Caco-2 (cell line): ENCODE measurements around the gene MBD6. TPM values are rescaled to one million over a fixed set of nuclear protein-coding genes. Genes with fewer than 3 reads are reported as not detected.
A peak's percentile ranks its signal among the peaks of the same experiment; 100 is the strongest.

Experiments
- BruUV-seq: library from RNA; stranded (reverse); fragments of 400-500 nt; replicated peaks from 2 replicates; lab custom pipeline; 2021; lab: Mats Ljungman, UMichigan
- CTCF ChIA-PET: fragments of 300-600 bp; sonication (Branson Sonifier 250); formaldehyde crosslinking; loops from one replicate; lab custom pipeline; 2022; ENCODE audit warnings: antibody characterized with exemption; lab: Charles Lee
- POLR2A ChIA-PET: fragments of 300-600 bp; sonication (Branson Sonifier 250); formaldehyde crosslinking; loops from one replicate; lab custom pipeline; 2022; ENCODE audit warnings: antibody characterized with exemption; lab: Charles Lee
- DNase-seq, 2 experiments: peaks; one replicate each; pipeline versions ENCODE4 v3.0.0 to v3.0.0-alpha.2; 2020 to 2022
- H3K27me3 ChIP-seq: replicated peaks from 2 replicates; pipeline ENCODE4 v1.6.0; 2011; ENCODE audit warnings: low read length; ENCODE audit not compliant: control insufficient read depth, insufficient read depth
- H3K36me3 ChIP-seq: 2 replicates; pipeline ENCODE4 v1.5.1; 2011; ENCODE audit warnings: low read length; ENCODE audit not compliant: control insufficient read depth, insufficient read depth
- H3K4me1 ChIP-seq: fragments of 250-450 bp; sonication (Bioruptor Pico); 2 replicates; pipeline ENCODE4 v1.5.1; 2020; ENCODE audit warnings: mild to moderate bottlenecking
- H3K4me3 ChIP-seq: 2 replicates; pipeline ENCODE4 v1.5.1; 2011; ENCODE audit warnings: low read depth, mild to moderate bottlenecking, control low read depth, low read length
- H3K9me3 ChIP-seq: fragments of 250-450 bp; sonication (Bioruptor Pico); 2 replicates; pipeline ENCODE4 v1.5.1; 2020; ENCODE audit warnings: mild to moderate bottlenecking, moderate library complexity
- H3K27ac Mint-ChIP-seq: one replicate; pipeline ENCODE4 v1.8.0; 2022; ENCODE audit warnings: mixed read lengths; ENCODE audit not compliant: unreplicated experiment
- H3K27me3 Mint-ChIP-seq: one replicate; pipeline ENCODE4 v1.8.0; 2022; ENCODE audit warnings: mixed read lengths; ENCODE audit not compliant: insufficient read depth, unreplicated experiment
- H3K36me3 Mint-ChIP-seq: one replicate; pipeline ENCODE4 v1.8.0; 2022; ENCODE audit warnings: mild to moderate bottlenecking, mixed read lengths; ENCODE audit not compliant: insufficient read depth, unreplicated experiment
- H3K4me1 Mint-ChIP-seq: one replicate; pipeline ENCODE4 v1.8.0; 2022; ENCODE audit warnings: low read depth, mixed read lengths; ENCODE audit not compliant: unreplicated experiment
- H3K4me3 Mint-ChIP-seq: one replicate; pipeline ENCODE4 v1.8.0; 2022; ENCODE audit warnings: mild to moderate bottlenecking, moderate library complexity, mixed read lengths; ENCODE audit not compliant: unreplicated experiment
- H3K9me3 Mint-ChIP-seq: one replicate; pipeline ENCODE4 v1.8.0; 2022; ENCODE audit warnings: mixed read lengths; ENCODE audit not compliant: unreplicated experiment
- intact Hi-C: fragments of 100-400 bp; cut with micrococcal nuclease; formaldehyde crosslinking; loops from one replicate; pipeline ENCODE4 v1.10.0; 2022; ENCODE audit not compliant: unreplicated experiment
- total RNA-seq: library from RNA; stranded (reverse); gene quantifications from 2 replicates; pipeline ENCODE4 v1.2.3, GENCODE V29; 2022
- TF ChIP-seq, protein P1 (sequence below), 2 experiments: fragments of 200-600 bp in 1 of 2; IDR thresholded peaks; 1 replicate in 1 of 2; 2 replicates in 1 of 2; pipeline versions ENCODE4 v1.5.1 to v1.8.0; 2011 to 2022; ENCODE audit warnings: antibody characterized with exemption in 1 of 2, control low read depth in 1 of 2, inconsistent platforms in 1 of 2, low read depth in 1 of 2, low read length in 1 of 2, mild to moderate bottlenecking in 1 of 2, moderate library complexity in 1 of 2; ENCODE audit not compliant: insufficient read depth in 1 of 2, severe bottlenecking in 1 of 2, unreplicated experiment in 1 of 2

Gene MBD6
- total RNA-seq, 1 experiment from 2014 or later, result 82.2 TPM

DNA sequence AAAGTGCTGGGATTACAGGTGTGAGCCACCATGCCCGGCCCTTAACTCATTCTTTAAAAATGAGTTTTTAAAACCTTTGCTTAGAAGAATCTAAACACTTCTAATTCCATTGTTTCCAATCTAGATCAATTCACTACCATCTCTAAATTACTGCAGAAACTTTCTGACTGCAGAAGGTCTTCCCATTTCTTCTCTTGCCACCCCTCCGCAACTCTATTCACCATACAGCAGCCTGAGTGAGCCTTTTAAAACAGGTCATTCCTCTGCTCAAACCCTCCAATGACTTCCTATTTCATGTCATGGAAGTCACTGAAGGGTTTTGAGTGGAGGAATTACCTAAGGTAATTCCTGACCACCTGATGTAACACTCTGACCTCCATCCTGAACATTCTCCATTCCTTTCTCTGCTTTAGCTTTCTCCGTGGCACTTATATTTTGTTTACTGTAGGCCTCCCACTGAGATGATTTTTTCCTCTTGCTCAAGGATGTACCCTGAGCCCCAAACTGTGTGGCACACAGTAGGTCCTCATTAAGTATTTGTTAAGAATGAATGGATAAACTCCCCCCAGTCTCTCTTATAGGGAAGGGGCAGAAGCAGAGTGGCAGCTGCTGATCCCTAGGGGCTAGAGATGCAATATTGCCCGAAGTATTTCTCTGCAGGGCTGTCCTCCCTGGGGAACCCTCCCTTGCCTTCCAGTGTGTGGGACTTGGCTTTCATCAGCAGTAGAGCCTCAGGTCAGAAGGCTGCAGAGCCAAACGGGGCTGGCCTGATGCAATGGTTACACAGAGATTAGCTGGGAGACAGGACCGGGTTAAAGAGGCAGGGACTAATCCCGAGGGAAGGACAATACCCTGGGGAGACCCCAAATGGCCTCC is 3.5 kb upstream of the MBD6 start:
- CTCF ChIA-PET, result no interaction called here
- DNase-seq, result peak; percentile 74 to 75
- no peaks in the 10 kb centered on the region for H3K9me3 ChIP-seq
- TF ChIP-seq, protein P1, sequence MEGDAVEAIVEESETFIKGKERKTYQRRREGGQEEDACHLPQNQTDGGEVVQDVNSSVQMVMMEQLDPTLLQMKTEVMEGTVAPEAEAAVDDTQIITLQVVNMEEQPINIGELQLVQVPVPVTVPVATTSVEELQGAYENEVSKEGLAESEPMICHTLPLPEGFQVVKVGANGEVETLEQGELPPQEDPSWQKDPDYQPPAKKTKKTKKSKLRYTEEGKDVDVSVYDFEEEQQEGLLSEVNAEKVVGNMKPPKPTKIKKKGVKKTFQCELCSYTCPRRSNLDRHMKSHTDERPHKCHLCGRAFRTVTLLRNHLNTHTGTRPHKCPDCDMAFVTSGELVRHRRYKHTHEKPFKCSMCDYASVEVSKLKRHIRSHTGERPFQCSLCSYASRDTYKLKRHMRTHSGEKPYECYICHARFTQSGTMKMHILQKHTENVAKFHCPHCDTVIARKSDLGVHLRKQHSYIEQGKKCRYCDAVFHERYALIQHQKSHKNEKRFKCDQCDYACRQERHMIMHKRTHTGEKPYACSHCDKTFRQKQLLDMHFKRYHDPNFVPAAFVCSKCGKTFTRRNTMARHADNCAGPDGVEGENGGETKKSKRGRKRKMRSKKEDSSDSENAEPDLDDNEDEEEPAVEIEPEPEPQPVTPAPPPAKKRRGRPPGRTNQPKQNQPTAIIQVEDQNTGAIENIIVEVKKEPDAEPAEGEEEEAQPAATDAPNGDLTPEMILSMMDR (IDR thresholded peaks at IDR 0.05; ENCODE audit: insufficient read depth in 1 of 2, low read depth in 1 of 2, low read length in 1 of 2, severe bottlenecking in 1 of 2, unreplicated experiment in 1 of 2), result no peak
- POLR2A ChIA-PET, result no interaction called here
- H3K36me3 Mint-ChIP-seq, result peaks cover 98% of the 10 kb centered on the region
- H3K4me1 ChIP-seq, result peaks cover 25% of the 10 kb centered on the region
- H3K27ac Mint-ChIP-seq, result peak overlapping the region; percentile 94
- H3K27me3 Mint-ChIP-seq, result no peaks in the 10 kb centered on the region
- H3K4me1 Mint-ChIP-seq, result peaks cover 24% of the 10 kb centered on the region
- intact Hi-C loops, result no loop called here
- H3K9me3 Mint-ChIP-seq, result no peaks in the 10 kb centered on the region
- H3K36me3 ChIP-seq, result peaks cover 4% of the 10 kb centered on the region
- no peaks in the 10 kb centered on the region for H3K27me3 ChIP-seq
- no TSS peak for BruUV-seq
- H3K4me3 ChIP-seq, result peak overlapping the region; percentile 71
- H3K4me3 Mint-ChIP-seq, result peak overlapping the region; percentile 86

DNA sequence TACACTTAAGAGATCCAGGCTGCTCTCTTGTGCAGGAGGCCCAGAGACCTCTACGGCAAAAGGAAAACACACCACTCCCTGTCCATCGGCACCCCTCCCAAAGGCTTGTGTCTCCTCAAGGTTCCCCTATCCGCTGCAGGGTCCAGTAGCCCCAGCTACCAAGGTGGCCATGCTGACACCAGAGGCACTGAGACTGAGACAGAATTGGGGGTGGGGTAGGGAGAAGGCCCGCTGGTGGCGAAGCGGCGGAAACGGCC is 2.9 kb upstream of the MBD6 start:
- TF ChIP-seq, protein P1 (IDR thresholded peaks at IDR 0.05; ENCODE audit: insufficient read depth in 1 of 2, low read depth in 1 of 2, low read length in 1 of 2, severe bottlenecking in 1 of 2, unreplicated experiment in 1 of 2), result no peak
- Mint-ChIP-seq H3K27me3 (no peaks in the 10 kb centered on the region), H3K9me3 (no peaks in the 10 kb centered on the region), H3K27ac (peak overlapping the region; percentile 94), H3K4me1 (peaks cover 29% of the 10 kb centered on the region), H3K36me3 (peaks cover 94% of the 10 kb centered on the region), H3K4me3 (peak overlapping the region; percentile 86)
- intact Hi-C loops, result loop anchor here (5.0 kb wide), 2 partner anchors 103 to 208 kb away; no protein-coding TSS in a partner anchor
- Histone ChIP-seq H3K4me1 (peaks cover 30% of the 10 kb centered on the region), H3K4me3 (peak overlapping the region; percentile 71), H3K36me3 (peaks cover 4% of the 10 kb centered on the region), H3K9me3 (no peaks in the 10 kb centered on the region), H3K27me3 (no peaks in the 10 kb centered on the region)
- POLR2A ChIA-PET, result interaction anchor here (1.4 to 1.6 kb wide), 2 partner anchors 27 to 31 kb away, joined by 5 to 6 read pairs; partner anchors contain the start of gene DCTN2
- BruUV-seq, result no TSS peak
- CTCF ChIA-PET, result interaction anchor here (1.2 kb wide), 1 partner anchor 61 kb away, joined by 4 read pairs; no protein-coding TSS in a partner anchor
- peak; percentile 70 to 71 for DNase-seq

DNA sequence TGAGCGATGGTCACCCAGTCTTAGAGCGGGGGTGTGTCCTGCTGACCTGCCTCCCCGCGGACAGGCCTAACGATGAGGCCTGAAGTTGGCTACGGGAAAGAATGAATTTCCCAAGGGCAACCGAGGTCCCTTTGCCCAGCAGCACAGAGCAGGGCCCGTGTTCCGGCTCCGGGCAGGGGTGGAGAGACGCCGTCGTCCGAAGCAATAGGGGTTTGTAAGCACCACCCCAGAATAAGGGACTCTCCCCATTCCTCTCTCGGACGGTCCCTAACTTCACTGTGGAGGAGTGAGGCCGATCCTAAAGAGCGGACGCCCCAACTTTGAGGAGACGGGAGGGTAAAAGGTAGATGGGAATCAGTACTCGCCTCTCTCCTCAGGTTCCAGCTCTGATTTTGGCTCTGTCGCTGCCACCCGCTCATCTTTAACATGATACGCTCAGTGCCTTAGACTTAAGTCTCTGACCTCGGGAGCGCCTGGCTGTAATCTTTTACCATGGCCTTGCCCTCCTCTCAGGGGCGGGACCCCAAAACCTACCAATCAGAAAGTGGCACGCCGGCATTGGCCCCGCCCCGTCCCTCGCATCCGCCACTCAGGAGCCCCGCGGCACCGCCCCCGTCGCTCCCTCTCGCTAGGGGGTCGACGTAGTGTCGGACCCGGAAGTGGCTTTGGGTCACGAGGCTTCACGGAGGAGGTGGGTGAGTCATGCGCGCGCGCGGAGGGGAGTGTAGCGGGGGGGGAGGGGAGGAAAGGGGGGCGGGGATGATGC is 2.4 kb upstream of the MBD6 start, which contains the start of gene DDIT3:
DDIT3 (minus strand) TSS at position 462 of the 766 bp plus-strand sequence. CDS start 3,108 bp downstream, outside the sequence.
- no peaks in the 10 kb centered on the region for H3K9me3 Mint-ChIP-seq
- DNase-seq, result peak; percentile 99
- peak within 1 kb of the TSS; percentile 86 for H3K4me3 Mint-ChIP-seq
- BruUV-seq, result TSS peak; percentile 58
- Histone ChIP-seq H3K36me3 (peaks cover 6% of the 10 kb centered on the region), H3K27me3 (no peaks in the 10 kb centered on the region), H3K4me1 (peaks cover 33% of the 10 kb centered on the region), H3K4me3 (peak within 1 kb of the TSS; percentile 71), H3K9me3 (no peaks in the 10 kb centered on the region)
- peak within 1 kb of the TSS; percentile 94 for H3K27ac Mint-ChIP-seq
- peaks cover 94% of the 10 kb centered on the region for H3K36me3 Mint-ChIP-seq
- CTCF ChIA-PET, result interaction anchor here (1.2 kb wide), 1 partner anchor 62 kb away, joined by 4 read pairs; no protein-coding TSS in a partner anchor
- TF ChIP-seq, protein P1 (IDR thresholded peaks at IDR 0.05; ENCODE audit: insufficient read depth in 1 of 2, low read depth in 1 of 2, low read length in 1 of 2, severe bottlenecking in 1 of 2, unreplicated experiment in 1 of 2), result no peak
- POLR2A ChIA-PET, result interaction anchor here (0.5 to 1.6 kb wide), 5 partner anchors 20 to 184 kb away, joined by 3 to 6 read pairs (median 3); partner anchors contain the start of gene DCTN2
- peaks cover 29% of the 10 kb centered on the region for H3K4me1 Mint-ChIP-seq
- H3K27me3 Mint-ChIP-seq, result no peaks in the 10 kb centered on the region
- intact Hi-C loops, result loop anchor here (5.0 kb wide), 2 partner anchors 102 to 207 kb away; no protein-coding TSS in a partner anchor
